HFFc6 (cell line): ENCODE data around the gene OVOL3. TPM values are rescaled to one million over a fixed set of nuclear protein-coding genes. Genes with fewer than 3 reads are reported as not detected.

Experiments used
- DNase-seq: peaks from one replicate; pipeline ENCODE4 v3.0.0-alpha.2; 2018
- H3K27ac Mint-ChIP-seq: 2 replicates; pipeline ENCODE4 v1.8.0; 2020; ENCODE audit warnings: mild to moderate bottlenecking, mixed read lengths
- H3K27me3 Mint-ChIP-seq: 2 replicates; pipeline ENCODE4 v1.8.0; 2021; ENCODE audit warnings: mild to moderate bottlenecking, moderate library complexity, mixed read lengths; ENCODE audit not compliant: insufficient read depth
- H3K36me3 Mint-ChIP-seq: 2 replicates; pipeline ENCODE4 v1.8.0; 2021; ENCODE audit warnings: low read depth, mixed read lengths
- H3K4me1 Mint-ChIP-seq: 2 replicates; pipeline ENCODE4 v1.8.0; 2020; ENCODE audit warnings: low read depth, mixed read lengths
- H3K4me3 Mint-ChIP-seq: 2 replicates; pipeline ENCODE4 v1.8.0; 2020; ENCODE audit warnings: mild to moderate bottlenecking, moderate library complexity, mixed read lengths
- H3K9me3 Mint-ChIP-seq: 2 replicates; pipeline ENCODE4 v1.8.0; 2020; ENCODE audit warnings: mild to moderate bottlenecking, mixed read lengths
- total RNA-seq, 6 experiments: library from RNA; stranded (reverse); fragmentation: NEBNext Ultra II Directional; extraction: Animal tissue kit (Norgen Biotek cat#: 25700); gene quantifications; 2 replicates in 1 of 6; 3 replicates in 5 of 6; pipeline ENCODE4 v1.2.3, GENCODE V29; 2021
- TF ChIP-seq, protein P1 (sequence below): fragments of 200-600 bp; sonication (generic); IDR thresholded peaks from 2 replicates; pipeline ENCODE4 v1.5.0; 2021; ENCODE audit warnings: antibody characterized with exemption, mild to moderate bottlenecking

The OVOL3 gene
- total RNA-seq, 6 experiments from 2014 or later: not detected

- Mint-ChIP-seq H3K4me1 (peaks cover 33% of the 10 kb centered on the region), H3K4me3 (peak overlapping the region; percentile 98), H3K9me3 (peaks cover 5% of the 10 kb centered on the region), H3K36me3 (peaks cover 26% of the 10 kb centered on the region), H3K27ac (peak overlapping the region; percentile 97), H3K27me3 (peaks cover 10% of the 10 kb centered on the region)
- DNase-seq: no peak
- TF ChIP-seq, protein P1, sequence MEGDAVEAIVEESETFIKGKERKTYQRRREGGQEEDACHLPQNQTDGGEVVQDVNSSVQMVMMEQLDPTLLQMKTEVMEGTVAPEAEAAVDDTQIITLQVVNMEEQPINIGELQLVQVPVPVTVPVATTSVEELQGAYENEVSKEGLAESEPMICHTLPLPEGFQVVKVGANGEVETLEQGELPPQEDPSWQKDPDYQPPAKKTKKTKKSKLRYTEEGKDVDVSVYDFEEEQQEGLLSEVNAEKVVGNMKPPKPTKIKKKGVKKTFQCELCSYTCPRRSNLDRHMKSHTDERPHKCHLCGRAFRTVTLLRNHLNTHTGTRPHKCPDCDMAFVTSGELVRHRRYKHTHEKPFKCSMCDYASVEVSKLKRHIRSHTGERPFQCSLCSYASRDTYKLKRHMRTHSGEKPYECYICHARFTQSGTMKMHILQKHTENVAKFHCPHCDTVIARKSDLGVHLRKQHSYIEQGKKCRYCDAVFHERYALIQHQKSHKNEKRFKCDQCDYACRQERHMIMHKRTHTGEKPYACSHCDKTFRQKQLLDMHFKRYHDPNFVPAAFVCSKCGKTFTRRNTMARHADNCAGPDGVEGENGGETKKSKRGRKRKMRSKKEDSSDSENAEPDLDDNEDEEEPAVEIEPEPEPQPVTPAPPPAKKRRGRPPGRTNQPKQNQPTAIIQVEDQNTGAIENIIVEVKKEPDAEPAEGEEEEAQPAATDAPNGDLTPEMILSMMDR: no peak
Measured at GRCh38 chr19:36139120-36139472, 28.2 kb downstream of the OVOL3 start.

- H3K36me3 Mint-ChIP-seq: peaks cover 28% of the 10 kb centered on the region
- peaks cover 10% of the 10 kb centered on the region for H3K27me3 Mint-ChIP-seq
- H3K9me3 Mint-ChIP-seq: peaks cover 5% of the 10 kb centered on the region
- peak; percentile 94 for DNase-seq
- peak within 1 kb of the TSS; percentile 97 for H3K27ac Mint-ChIP-seq
- H3K4me1 Mint-ChIP-seq: peaks cover 33% of the 10 kb centered on the region
- peak within 1 kb of the TSS; percentile 98 for H3K4me3 Mint-ChIP-seq
- TF ChIP-seq, protein P1: no peak; the same call in 1 of the 2 replicates
Measured at GRCh38 chr19:36139473-36140303, 28.7 kb downstream of the OVOL3 start, which contains the start of gene CAPNS1. CAPNS1 (plus strand) TSS chr19:36140066; CDS start chr19:36141012, 946 bp downstream.

- DNase-seq: no peak
- H3K4me1 Mint-ChIP-seq: peaks cover 31% of the 10 kb centered on the region
- H3K36me3 Mint-ChIP-seq: peaks cover 32% of the 10 kb centered on the region
- H3K27me3 Mint-ChIP-seq: peaks cover 10% of the 10 kb centered on the region
- H3K27ac Mint-ChIP-seq: peak overlapping the region; percentile 97
- TF ChIP-seq, protein P1: no peak
- peak overlapping the region; percentile 98 for H3K4me3 Mint-ChIP-seq
- H3K9me3 Mint-ChIP-seq: peaks cover 5% of the 10 kb centered on the region
Measured at GRCh38 chr19:36140304-36141038, 29.5 kb downstream of the OVOL3 start.

DNA sequence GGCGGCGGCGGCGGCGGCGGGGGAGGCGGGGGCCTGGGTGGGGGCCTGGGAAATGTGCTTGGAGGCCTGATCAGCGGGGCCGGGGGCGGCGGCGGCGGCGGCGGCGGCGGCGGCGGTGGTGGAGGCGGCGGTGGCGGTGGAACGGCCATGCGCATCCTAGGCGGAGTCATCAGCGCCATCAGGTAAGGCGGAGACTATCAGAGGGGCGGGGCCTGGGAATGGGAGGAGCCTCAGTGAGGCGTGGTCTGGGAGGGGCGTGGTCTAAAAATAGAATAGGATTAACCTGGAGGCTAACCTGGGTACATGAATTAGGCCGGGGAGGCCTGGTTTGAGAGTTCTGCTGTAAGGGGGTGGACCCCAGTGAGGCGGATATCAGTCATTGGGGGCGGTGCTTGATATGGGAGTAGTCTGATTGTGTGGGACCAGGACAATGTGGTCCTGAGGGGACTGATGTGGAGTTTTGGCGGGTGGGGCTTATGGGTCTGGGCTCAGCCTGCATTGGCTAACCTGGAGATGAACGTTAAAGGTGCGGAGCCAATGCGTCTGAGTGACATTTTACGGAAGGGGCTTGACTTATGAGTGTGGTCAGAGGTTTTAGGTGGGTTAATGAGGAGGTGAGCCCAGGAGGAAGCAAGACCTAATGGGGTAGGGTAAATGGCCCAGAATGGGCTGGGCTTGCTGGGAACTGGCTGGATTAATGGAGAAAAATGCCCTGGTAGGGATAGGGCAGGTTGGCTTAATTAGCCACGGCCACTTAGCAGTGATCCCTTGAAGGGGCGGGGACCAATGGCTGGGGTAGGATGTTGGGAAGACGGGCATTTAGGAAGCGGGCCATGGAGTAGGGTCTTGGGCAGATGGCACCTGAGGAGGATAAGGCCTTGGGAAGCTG lies 30.3 kb downstream of the OVOL3 start:
- Mint-ChIP-seq H3K4me3 (peak overlapping the region; percentile 98), H3K27me3 (peaks cover 10% of the 10 kb centered on the region), H3K36me3 (peaks cover 36% of the 10 kb centered on the region), H3K9me3 (peaks cover 5% of the 10 kb centered on the region), H3K27ac (peak overlapping the region; percentile 97), H3K4me1 (peaks cover 23% of the 10 kb centered on the region)
- DNase-seq: peak; percentile 72
- TF ChIP-seq, protein P1: no peak

DNA sequence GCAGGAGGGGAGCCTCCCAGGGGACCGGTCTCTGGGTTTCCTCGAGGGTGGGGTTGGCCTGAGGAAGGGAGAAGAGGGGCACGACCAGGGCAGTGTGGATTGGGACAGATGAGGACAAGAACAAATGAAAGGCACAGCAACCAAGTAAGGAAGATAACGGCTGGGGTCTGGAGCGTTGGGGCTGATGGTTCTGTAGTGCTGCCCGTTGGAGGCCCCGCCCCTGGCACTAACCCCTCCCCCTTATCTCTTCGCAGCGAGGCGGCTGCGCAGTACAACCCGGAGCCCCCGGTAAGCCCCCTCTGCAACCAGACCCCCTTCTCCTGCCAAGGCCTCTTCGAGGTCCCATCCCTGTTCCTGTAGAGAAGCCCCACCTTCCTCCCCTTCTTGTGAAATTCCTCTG lies 31.1 kb downstream of the OVOL3 start:
- Mint-ChIP-seq H3K36me3 (peaks cover 44% of the 10 kb centered on the region), H3K9me3 (peaks cover 5% of the 10 kb centered on the region), H3K4me1 (peaks cover 16% of the 10 kb centered on the region), H3K27me3 (peaks cover 9% of the 10 kb centered on the region), H3K27ac (no peak overlapping the region), H3K4me3 (peak overlapping the region; percentile 45)
- no peak for DNase-seq
- TF ChIP-seq, protein P1: no peak
